ENCODE results near the gene GFY.

Gene GFY

GRCh38 chr19:49395581-49396407, 29.4 kb upstream of the GFY start:
- Histone ChIP-seq H3K4me1 (ENCODE audit: control insufficient read depth, low read depth, low read length) (peaks cover 8% of the 10 kb centered on the region), H3K36me3 (ENCODE audit: control insufficient read depth, low read depth, low read length) (no peaks in the 10 kb centered on the region), H3K4me3 (ENCODE audit: low read length) (no peak overlapping the region), H3K9me3 (ENCODE audit: control insufficient read depth, low read depth, low read length) (no peaks in the 10 kb centered on the region), H3K27ac (ENCODE audit: low read length) (no peak overlapping the region), H3K9ac (ENCODE audit: low read length) (no peak overlapping the region), H3K27me3 (ENCODE audit: control insufficient read depth, insufficient read depth, low read length) (no peaks in the 10 kb centered on the region)

GRCh38 chr19:49396738-49397505, 28.3 kb upstream of the GFY start:
- no peak overlapping the region for H3K27ac ChIP-seq (ENCODE audit: low read length)

GRCh38 chr19:49398001-49398615, 27.1 kb upstream of the GFY start:
- no peaks in the 10 kb centered on the region for H3K36me3 ChIP-seq (ENCODE audit: control insufficient read depth, low read depth, low read length)
- no peaks in the 10 kb centered on the region for H3K27me3 ChIP-seq (ENCODE audit: control insufficient read depth, insufficient read depth, low read length)
- H3K9ac ChIP-seq (ENCODE audit: low read length) = no peak overlapping the region
- peaks cover 8% of the 10 kb centered on the region for H3K4me1 ChIP-seq (ENCODE audit: control insufficient read depth, low read depth, low read length)
- H3K27ac ChIP-seq (ENCODE audit: low read length) = no peak overlapping the region
- no peaks in the 10 kb centered on the region for H3K9me3 ChIP-seq (ENCODE audit: control insufficient read depth, low read depth, low read length)
- no peak overlapping the region for H3K4me3 ChIP-seq (ENCODE audit: low read length)

More at GRCh38 chr19:49396738-49397505, 28.3 kb upstream of the GFY start:
- Histone ChIP-seq H3K36me3 (ENCODE audit: control insufficient read depth, low read depth, low read length) (no peaks in the 10 kb centered on the region), H3K9me3 (ENCODE audit: control insufficient read depth, low read depth, low read length) (no peaks in the 10 kb centered on the region), H3K9ac (ENCODE audit: low read length) (no peak overlapping the region), H3K4me1 (ENCODE audit: control insufficient read depth, low read depth, low read length) (peaks cover 8% of the 10 kb centered on the region), H3K4me3 (ENCODE audit: low read length) (no peak overlapping the region), H3K27me3 (ENCODE audit: control insufficient read depth, insufficient read depth, low read length) (no peaks in the 10 kb centered on the region)

- no peak overlapping the region for H3K4me3 ChIP-seq (ENCODE audit: low read length)
- H3K4me1 ChIP-seq (ENCODE audit: control insufficient read depth, low read depth, low read length) = peaks cover 14% of the 10 kb centered on the region
- no peak overlapping the region for H3K27ac ChIP-seq (ENCODE audit: low read length)
- H3K27me3 ChIP-seq (ENCODE audit: control insufficient read depth, insufficient read depth, low read length) = no peaks in the 10 kb centered on the region
- H3K9me3 ChIP-seq (ENCODE audit: control insufficient read depth, low read depth, low read length) = no peaks in the 10 kb centered on the region
- no peak overlapping the region for H3K9ac ChIP-seq (ENCODE audit: low read length)
- H3K36me3 ChIP-seq (ENCODE audit: control insufficient read depth, low read depth, low read length) = no peaks in the 10 kb centered on the region
Measured at GRCh38 chr19:49398931-49399330, 26.3 kb upstream of the GFY start.

GRCh38 chr19:49400029-49400428, 25.2 kb upstream of the GFY start:
- H3K9ac ChIP-seq (ENCODE audit: low read length) = no peak overlapping the region
- no peaks in the 10 kb centered on the region for H3K36me3 ChIP-seq (ENCODE audit: control insufficient read depth, low read depth, low read length)
- H3K4me1 ChIP-seq (ENCODE audit: control insufficient read depth, low read depth, low read length) = peaks cover 20% of the 10 kb centered on the region
- H3K9me3 ChIP-seq (ENCODE audit: control insufficient read depth, low read depth, low read length) = no peaks in the 10 kb centered on the region
- H3K4me3 ChIP-seq (ENCODE audit: low read length) = no peak overlapping the region
- no peaks in the 10 kb centered on the region for H3K27me3 ChIP-seq (ENCODE audit: control insufficient read depth, insufficient read depth, low read length)
- no peak overlapping the region for H3K27ac ChIP-seq (ENCODE audit: low read length)

GRCh38 chr19:49403404-49404187, 21.6 kb upstream of the GFY start:
- Histone ChIP-seq H3K9ac (ENCODE audit: low read length) (peak overlapping the region; percentile 14), H3K27me3 (ENCODE audit: control insufficient read depth, insufficient read depth, low read length) (no peaks in the 10 kb centered on the region), H3K27ac (ENCODE audit: low read length) (peak overlapping the region; percentile 89), H3K36me3 (ENCODE audit: control insufficient read depth, low read depth, low read length) (no peaks in the 10 kb centered on the region), H3K9me3 (ENCODE audit: control insufficient read depth, low read depth, low read length) (no peaks in the 10 kb centered on the region), H3K4me1 (ENCODE audit: control insufficient read depth, low read depth, low read length) (peaks cover 15% of the 10 kb centered on the region), H3K4me3 (ENCODE audit: low read length) (peak overlapping the region; percentile 29)

GRCh38 chr19:49407079-49407478, 18.1 kb upstream of the GFY start:
- H3K9me3 ChIP-seq (ENCODE audit: control insufficient read depth, low read depth, low read length) = no peaks in the 10 kb centered on the region
- H3K27ac ChIP-seq (ENCODE audit: low read length) = no peak overlapping the region
- no peaks in the 10 kb centered on the region for H3K27me3 ChIP-seq (ENCODE audit: control insufficient read depth, insufficient read depth, low read length)
- H3K9ac ChIP-seq (ENCODE audit: low read length) = no peak overlapping the region
- H3K4me3 ChIP-seq (ENCODE audit: low read length) = no peak overlapping the region
- H3K36me3 ChIP-seq (ENCODE audit: control insufficient read depth, low read depth, low read length) = no peaks in the 10 kb centered on the region
- H3K4me1 ChIP-seq (ENCODE audit: control insufficient read depth, low read depth, low read length) = peaks cover 15% of the 10 kb centered on the region

GRCh38 chr19:49407482-49408015, 17.6 kb upstream of the GFY start:
- Histone ChIP-seq H3K27me3 (ENCODE audit: control insufficient read depth, insufficient read depth, low read length) (no peaks in the 10 kb centered on the region), H3K9ac (ENCODE audit: low read length) (no peak overlapping the region), H3K4me3 (ENCODE audit: low read length) (no peak overlapping the region), H3K9me3 (ENCODE audit: control insufficient read depth, low read depth, low read length) (no peaks in the 10 kb centered on the region), H3K36me3 (ENCODE audit: control insufficient read depth, low read depth, low read length) (no peaks in the 10 kb centered on the region), H3K27ac (ENCODE audit: low read length) (no peak overlapping the region), H3K4me1 (ENCODE audit: control insufficient read depth, low read depth, low read length) (peaks cover 15% of the 10 kb centered on the region)

- no peak overlapping the region for H3K9ac ChIP-seq (ENCODE audit: low read length)
- H3K27me3 ChIP-seq (ENCODE audit: control insufficient read depth, insufficient read depth, low read length) = no peaks in the 10 kb centered on the region
- no peak overlapping the region for H3K27ac ChIP-seq (ENCODE audit: low read length)
- no peaks in the 10 kb centered on the region for H3K36me3 ChIP-seq (ENCODE audit: control insufficient read depth, low read depth, low read length)
- peaks cover 10% of the 10 kb centered on the region for H3K4me1 ChIP-seq (ENCODE audit: control insufficient read depth, low read depth, low read length)
- no peaks in the 10 kb centered on the region for H3K9me3 ChIP-seq (ENCODE audit: control insufficient read depth, low read depth, low read length)
- no peak overlapping the region for H3K4me3 ChIP-seq (ENCODE audit: low read length)
Measured at GRCh38 chr19:49408816-49409440, 16.3 kb upstream of the GFY start.

- Histone ChIP-seq H3K4me1 (ENCODE audit: control insufficient read depth, low read depth, low read length) (peaks cover 4% of the 10 kb centered on the region), H3K27ac (ENCODE audit: low read length) (no peak overlapping the region), H3K9ac (ENCODE audit: low read length) (no peak overlapping the region), H3K4me3 (ENCODE audit: low read length) (no peak overlapping the region), H3K27me3 (ENCODE audit: control insufficient read depth, insufficient read depth, low read length) (no peaks in the 10 kb centered on the region), H3K9me3 (ENCODE audit: control insufficient read depth, low read depth, low read length) (no peaks in the 10 kb centered on the region), H3K36me3 (ENCODE audit: control insufficient read depth, low read depth, low read length) (no peaks in the 10 kb centered on the region)
Measured at GRCh38 chr19:49409441-49410029, 15.7 kb upstream of the GFY start.

Measured in iPS-18a (cell line).